ENCODE measurements around the gene CHID1.

- TF ChIP-seq CTCF (IDR thresholded peaks at IDR 0.05): no peak
- no peak for TF ChIP-seq POLR2AphosphoS5 (IDR thresholded peaks at IDR 0.05)
- no peak for TF ChIP-seq POLR2A (IDR thresholded peaks at IDR 0.05)
Measured at GRCh38 chr11:937841-938261, 27.2 kb upstream of the CHID1 start.

Measured in breast epithelium (tissue), 3 donors.